ENCODE results near the gene CDRT4.

CDRT4 gene

GRCh38 chr17:15492791-15493692 lies 25.6 kb upstream of the CDRT4 start:
- DNase-seq = no peak

- DNase-seq = no peak
Measured at GRCh38 chr17:15492186-15492585, 24.8 kb upstream of the CDRT4 start.

- no peak for DNase-seq
Measured at GRCh38 chr17:15490634-15491261, 23.3 kb upstream of the CDRT4 start.

- no peak for DNase-seq
Measured at GRCh38 chr17:15488557-15488956, 21.1 kb upstream of the CDRT4 start.

GRCh38 chr17:15485045-15485444 lies 17.6 kb upstream of the CDRT4 start:
- no peak for DNase-seq

- no peak for DNase-seq
Measured at GRCh38 chr17:15483431-15483830, 16.0 kb upstream of the CDRT4 start.

- no peak for DNase-seq
Measured at GRCh38 chr17:15482476-15482875, 15.1 kb upstream of the CDRT4 start.

GRCh38 chr17:15481481-15481880 lies 14.1 kb upstream of the CDRT4 start:
- no peak for DNase-seq

- no peak for DNase-seq
Measured at GRCh38 chr17:15480204-15480603, 12.8 kb upstream of the CDRT4 start.

- DNase-seq = no peak
Measured at GRCh38 chr17:15479703-15480102, 12.3 kb upstream of the CDRT4 start.

GRCh38 chr17:15478845-15479244 lies 11.4 kb upstream of the CDRT4 start:
- no peak for DNase-seq

- DNase-seq = no peak
Measured at GRCh38 chr17:15475631-15476354, 8.4 kb upstream of the CDRT4 start.

GRCh38 chr17:15472891-15473290 lies 5.5 kb upstream of the CDRT4 start:
- no peak for DNase-seq

- DNase-seq = no peak
Measured at GRCh38 chr17:15470536-15470935, 3.1 kb upstream of the CDRT4 start.

GRCh38 chr17:15469260-15469659 lies 1.8 kb upstream of the CDRT4 start:
- no peak for DNase-seq

GRCh38 chr17:15468126-15468525 lies 705 bp upstream of the CDRT4 start:
- no peak for DNase-seq

GRCh38 chr17:15466131-15466530 lies 1.3 kb downstream of the CDRT4 start:
- no peak for DNase-seq

- no peak for DNase-seq
Measured at GRCh38 chr17:15465045-15465701, 2.2 kb downstream of the CDRT4 start.

GRCh38 chr17:15464231-15464985 lies 3.0 kb downstream of the CDRT4 start:
- no peak for DNase-seq

GRCh38 chr17:15462976-15463772 lies 4.2 kb downstream of the CDRT4 start:
- DNase-seq = no peak

GRCh38 chr17:15457723-15458094 lies 9.7 kb downstream of the CDRT4 start:
- no peak for DNase-seq
